Uterus (tissue), 2 donors: Measurements from ENCODE around the gene LRRC26.
"Not testable (repeated sequence)": the region's sequence is repeated elsewhere in the genome, so short reads cannot be mapped to it uniquely, and the experiment has no call there.

ENCODE experiments used
- CTCF ChIP-seq, 4 experiments: fragments of 200-600 bp in 2 of 4; fragments of 450-650 bp in 2 of 4; sonication (generic) in 2 of 4; IDR thresholded peaks; one replicate each; pipeline ENCODE4 v1.5.1; 2016 to 2019; ENCODE audit warnings: antibody characterized with exemption in 4 of 4, mild to moderate bottlenecking in 2 of 4, moderate library complexity in 1 of 4
- POLR2A ChIP-seq, 2 donors: fragments of 450-650 bp; IDR thresholded peaks; one replicate each; pipeline ENCODE4 v1.6.1; 2016; ENCODE audit warnings: antibody characterized with exemption in 2 of 2, mild to moderate bottlenecking in 1 of 2, moderate library complexity in 1 of 2

- not testable (repeated sequence) for TF ChIP-seq CTCF, POLR2A (IDR thresholded peaks at IDR 0.05)
Measured at GRCh38 chr9:137122796-137123467, 46.9 kb downstream of the LRRC26 start.
